Measurements from ENCODE around the gene ARHGAP24.

DNA sequence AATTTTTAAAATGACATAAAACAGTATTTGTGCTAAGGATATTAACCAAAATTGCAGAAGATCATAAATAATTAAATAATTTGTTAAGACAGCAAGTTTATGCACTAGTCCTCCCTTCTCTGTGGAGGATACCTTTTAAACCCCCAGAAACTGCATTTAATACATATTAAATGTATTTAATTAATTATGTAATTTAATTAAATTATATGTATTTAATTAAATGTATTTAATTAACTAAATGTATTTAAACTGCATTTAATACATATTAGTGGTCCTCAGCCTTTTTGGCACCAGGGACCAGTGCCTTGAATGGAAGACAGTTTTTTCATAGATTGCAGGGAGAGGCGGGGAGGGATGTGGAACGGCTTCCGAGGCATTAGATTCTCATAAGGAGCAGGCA lies 404.6 kb downstream of the ARHGAP24 start:
- no peak for TF ChIP-seq POLR2A (IDR thresholded peaks at IDR 0.05)
- TF ChIP-seq, protein P1, sequence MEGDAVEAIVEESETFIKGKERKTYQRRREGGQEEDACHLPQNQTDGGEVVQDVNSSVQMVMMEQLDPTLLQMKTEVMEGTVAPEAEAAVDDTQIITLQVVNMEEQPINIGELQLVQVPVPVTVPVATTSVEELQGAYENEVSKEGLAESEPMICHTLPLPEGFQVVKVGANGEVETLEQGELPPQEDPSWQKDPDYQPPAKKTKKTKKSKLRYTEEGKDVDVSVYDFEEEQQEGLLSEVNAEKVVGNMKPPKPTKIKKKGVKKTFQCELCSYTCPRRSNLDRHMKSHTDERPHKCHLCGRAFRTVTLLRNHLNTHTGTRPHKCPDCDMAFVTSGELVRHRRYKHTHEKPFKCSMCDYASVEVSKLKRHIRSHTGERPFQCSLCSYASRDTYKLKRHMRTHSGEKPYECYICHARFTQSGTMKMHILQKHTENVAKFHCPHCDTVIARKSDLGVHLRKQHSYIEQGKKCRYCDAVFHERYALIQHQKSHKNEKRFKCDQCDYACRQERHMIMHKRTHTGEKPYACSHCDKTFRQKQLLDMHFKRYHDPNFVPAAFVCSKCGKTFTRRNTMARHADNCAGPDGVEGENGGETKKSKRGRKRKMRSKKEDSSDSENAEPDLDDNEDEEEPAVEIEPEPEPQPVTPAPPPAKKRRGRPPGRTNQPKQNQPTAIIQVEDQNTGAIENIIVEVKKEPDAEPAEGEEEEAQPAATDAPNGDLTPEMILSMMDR (IDR thresholded peaks at IDR 0.05): no peak
